ENCODE data around the gene DMTF1.

Gene DMTF1

DNA sequence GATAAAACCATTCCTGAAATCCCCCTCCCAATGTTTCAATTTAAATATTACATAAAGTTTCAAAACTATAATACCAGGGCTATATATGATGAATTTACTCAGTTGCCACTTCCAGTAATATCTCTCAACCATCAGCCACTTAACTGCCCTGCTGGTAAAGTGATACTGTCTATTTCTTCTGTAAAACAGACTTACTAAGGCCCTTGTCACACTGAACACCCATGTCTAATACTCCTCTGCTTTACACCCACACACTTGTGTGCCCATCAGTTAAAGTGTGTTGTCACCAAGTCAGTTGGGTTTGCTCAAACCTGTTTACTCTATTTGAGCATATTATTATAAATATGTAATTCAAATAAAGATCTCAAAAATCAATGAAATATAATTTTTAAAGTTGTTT, 29.1 kb upstream of the DMTF1 start:
- Histone ChIP-seq H3K4me1 (ENCODE audit: control insufficient read depth, low read depth, low read length) (peaks cover 3% of the 10 kb centered on the region), H3K27ac (ENCODE audit: low read length) (no peak overlapping the region), H3K9me3 (ENCODE audit: control insufficient read depth, low read depth, low read length) (no peaks in the 10 kb centered on the region), H3K4me3 (ENCODE audit: low read length) (no peak overlapping the region), H3K9ac (ENCODE audit: low read length) (no peak overlapping the region), H3K36me3 (ENCODE audit: control insufficient read depth, low read depth, low read length) (no peaks in the 10 kb centered on the region), H3K27me3 (ENCODE audit: control insufficient read depth, insufficient read depth, low read length) (no peaks in the 10 kb centered on the region)

DNA sequence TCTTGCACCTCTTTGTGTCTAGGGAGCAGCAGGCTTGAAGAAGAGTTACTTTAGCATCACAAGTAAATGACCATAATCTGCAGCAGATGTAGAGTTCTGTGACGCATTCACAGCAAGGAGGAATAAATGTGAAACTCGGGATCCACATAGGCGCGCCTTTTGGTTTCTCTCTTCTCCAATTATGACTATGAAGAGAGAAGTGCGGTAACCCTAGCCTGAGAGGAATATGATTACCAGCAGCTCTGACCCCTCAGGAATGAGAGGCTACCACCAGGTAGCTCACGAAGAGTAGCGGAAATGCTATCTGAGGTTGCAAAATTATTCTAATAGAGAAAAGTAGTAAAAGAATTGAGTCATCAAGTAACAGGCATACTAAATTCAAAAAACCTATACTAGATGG, 25.2 kb upstream of the DMTF1 start:
- peaks cover 27% of the 10 kb centered on the region for H3K4me1 ChIP-seq (ENCODE audit: control insufficient read depth, low read depth, low read length)
- H3K4me3 ChIP-seq (ENCODE audit: low read length) = no peak overlapping the region
- no peaks in the 10 kb centered on the region for H3K27me3 ChIP-seq (ENCODE audit: control insufficient read depth, insufficient read depth, low read length)
- H3K9me3 ChIP-seq (ENCODE audit: control insufficient read depth, low read depth, low read length) = no peaks in the 10 kb centered on the region
- no peak overlapping the region for H3K9ac ChIP-seq (ENCODE audit: low read length)
- no peaks in the 10 kb centered on the region for H3K36me3 ChIP-seq (ENCODE audit: control insufficient read depth, low read depth, low read length)
- no peak overlapping the region for H3K27ac ChIP-seq (ENCODE audit: low read length)

DNA sequence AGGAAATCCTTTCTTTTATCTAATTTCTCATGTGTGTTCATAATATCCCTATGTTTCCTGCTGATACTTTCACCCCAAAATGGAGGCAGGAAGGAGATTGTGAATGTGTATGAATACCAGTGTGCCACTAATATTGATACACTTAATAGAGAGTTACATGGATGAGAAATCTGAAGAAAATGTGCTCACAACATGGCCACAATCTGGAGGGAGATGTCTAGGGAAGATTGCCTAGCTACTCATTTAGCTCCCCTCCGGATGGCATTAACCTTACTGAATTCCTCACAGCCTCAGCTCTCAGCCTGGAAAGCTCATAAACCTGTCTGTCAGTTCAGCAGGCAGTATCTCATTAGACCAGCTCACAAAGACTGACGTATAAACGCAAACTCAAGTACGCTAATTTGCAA, 23.4 kb upstream of the DMTF1 start:
- Histone ChIP-seq H3K4me3 (ENCODE audit: low read length) (peak overlapping the region; percentile 54), H3K27me3 (ENCODE audit: control insufficient read depth, insufficient read depth, low read length) (no peaks in the 10 kb centered on the region), H3K36me3 (ENCODE audit: control insufficient read depth, low read depth, low read length) (no peaks in the 10 kb centered on the region), H3K9ac (ENCODE audit: low read length) (no peak overlapping the region), H3K9me3 (ENCODE audit: control insufficient read depth, low read depth, low read length) (no peaks in the 10 kb centered on the region), H3K4me1 (ENCODE audit: control insufficient read depth, low read depth, low read length) (peaks cover 27% of the 10 kb centered on the region), H3K27ac (ENCODE audit: low read length) (peak overlapping the region; percentile 62)

DNA sequence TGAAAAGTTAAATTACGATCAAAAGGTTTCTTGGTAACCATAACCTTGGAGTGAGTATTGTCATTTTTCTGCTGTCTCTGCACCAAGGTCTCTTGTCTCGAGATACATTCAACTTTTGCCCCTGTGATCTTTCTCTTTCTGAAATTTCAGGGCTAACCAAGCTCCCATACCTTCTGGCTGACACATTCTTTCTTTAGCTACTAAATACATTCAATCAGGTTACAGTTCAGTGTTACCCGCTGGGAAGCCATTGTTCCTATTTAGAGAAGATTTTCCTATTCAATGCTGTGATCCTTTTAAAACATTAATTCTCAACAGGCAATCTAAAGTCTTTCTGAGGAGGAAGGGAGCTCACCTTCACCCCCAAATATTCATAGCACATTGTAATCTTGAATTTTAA, 22.9 kb upstream of the DMTF1 start:
- Histone ChIP-seq H3K27me3 (ENCODE audit: control insufficient read depth, insufficient read depth, low read length) (no peaks in the 10 kb centered on the region), H3K27ac (ENCODE audit: low read length) (peak overlapping the region; percentile 62), H3K36me3 (ENCODE audit: control insufficient read depth, low read depth, low read length) (no peaks in the 10 kb centered on the region), H3K9ac (ENCODE audit: low read length) (no peak overlapping the region), H3K4me3 (ENCODE audit: low read length) (peak overlapping the region; percentile 54), H3K9me3 (ENCODE audit: control insufficient read depth, low read depth, low read length) (no peaks in the 10 kb centered on the region), H3K4me1 (ENCODE audit: control insufficient read depth, low read depth, low read length) (peaks cover 27% of the 10 kb centered on the region)

DNA sequence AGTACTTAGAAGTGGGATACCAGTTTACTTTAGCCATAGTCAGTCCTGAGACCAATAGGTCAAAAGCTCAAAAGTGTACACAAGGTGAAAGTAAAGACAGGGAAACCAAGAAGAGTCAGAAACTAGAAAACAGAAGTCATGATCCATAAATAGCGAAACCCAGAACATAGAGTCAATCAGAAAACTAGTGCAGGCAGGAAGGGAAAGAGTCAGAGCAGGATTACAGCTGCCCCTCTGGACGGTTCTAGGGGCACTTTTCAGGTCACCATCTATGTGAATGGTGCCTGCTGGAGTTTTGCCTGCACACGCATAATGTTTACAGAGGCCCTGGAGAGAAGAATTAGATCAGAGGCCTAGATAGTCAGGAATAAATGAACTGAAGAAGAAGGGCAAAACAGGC, 22.4 kb upstream of the DMTF1 start:
- H3K4me3 ChIP-seq (ENCODE audit: low read length) = peak overlapping the region; percentile 54
- H3K9me3 ChIP-seq (ENCODE audit: control insufficient read depth, low read depth, low read length) = no peaks in the 10 kb centered on the region
- H3K36me3 ChIP-seq (ENCODE audit: control insufficient read depth, low read depth, low read length) = no peaks in the 10 kb centered on the region
- no peak overlapping the region for H3K9ac ChIP-seq (ENCODE audit: low read length)
- H3K27ac ChIP-seq (ENCODE audit: low read length) = peak overlapping the region; percentile 34
- no peaks in the 10 kb centered on the region for H3K27me3 ChIP-seq (ENCODE audit: control insufficient read depth, insufficient read depth, low read length)
- H3K4me1 ChIP-seq (ENCODE audit: control insufficient read depth, low read depth, low read length) = peaks cover 27% of the 10 kb centered on the region

DNA sequence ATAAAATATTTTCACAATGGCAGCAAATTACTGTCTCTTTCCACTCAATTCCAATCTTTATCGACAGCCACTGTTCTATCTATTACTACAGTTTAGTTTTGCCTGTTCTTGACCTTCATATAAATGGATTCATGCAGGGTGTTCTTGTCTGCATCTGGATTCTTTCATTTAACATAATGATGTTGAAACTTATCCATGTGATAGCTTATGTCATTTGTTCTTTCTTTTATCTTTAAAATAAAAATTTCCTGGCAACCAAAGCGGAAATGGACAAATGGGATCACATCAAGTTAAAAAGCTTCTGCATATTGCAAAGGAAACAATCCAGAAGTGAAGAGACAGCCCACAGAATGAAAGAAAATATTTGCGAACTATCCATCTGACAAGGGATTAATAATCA, 20.5 kb upstream of the DMTF1 start:
- Histone ChIP-seq H3K36me3 (ENCODE audit: control insufficient read depth, low read depth, low read length) (no peaks in the 10 kb centered on the region), H3K4me1 (ENCODE audit: control insufficient read depth, low read depth, low read length) (peaks cover 27% of the 10 kb centered on the region), H3K4me3 (ENCODE audit: low read length) (no peak overlapping the region), H3K9me3 (ENCODE audit: control insufficient read depth, low read depth, low read length) (no peaks in the 10 kb centered on the region), H3K27me3 (ENCODE audit: control insufficient read depth, insufficient read depth, low read length) (no peaks in the 10 kb centered on the region), H3K9ac (ENCODE audit: low read length) (no peak overlapping the region), H3K27ac (ENCODE audit: low read length) (no peak overlapping the region)

DNA sequence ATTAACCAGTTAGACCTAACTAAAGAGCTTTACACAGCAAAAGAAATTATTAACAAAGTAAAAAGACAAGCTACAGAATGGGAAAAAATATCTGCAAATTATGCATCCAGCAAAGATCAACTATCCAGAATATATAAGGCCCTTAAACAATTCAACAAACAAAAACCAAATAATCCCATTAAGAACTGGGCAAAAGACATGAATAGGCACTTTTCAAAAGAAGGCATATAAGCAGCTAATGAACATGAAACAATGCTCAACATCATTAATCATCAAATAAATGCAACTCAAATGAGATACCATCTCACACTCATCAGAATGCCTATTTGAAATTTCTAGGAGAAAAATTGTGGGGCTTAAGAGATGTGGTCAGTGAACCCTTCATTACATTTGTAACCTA, 15.0 kb upstream of the DMTF1 start:
- Histone ChIP-seq H3K9ac (ENCODE audit: low read length) (no peak overlapping the region), H3K36me3 (ENCODE audit: control insufficient read depth, low read depth, low read length) (no peaks in the 10 kb centered on the region), H3K27me3 (ENCODE audit: control insufficient read depth, insufficient read depth, low read length) (no peaks in the 10 kb centered on the region), H3K4me3 (ENCODE audit: low read length) (no peak overlapping the region), H3K9me3 (ENCODE audit: control insufficient read depth, low read depth, low read length) (no peaks in the 10 kb centered on the region), H3K27ac (ENCODE audit: low read length) (no peak overlapping the region), H3K4me1 (ENCODE audit: control insufficient read depth, low read depth, low read length) (no peaks in the 10 kb centered on the region)

DNA sequence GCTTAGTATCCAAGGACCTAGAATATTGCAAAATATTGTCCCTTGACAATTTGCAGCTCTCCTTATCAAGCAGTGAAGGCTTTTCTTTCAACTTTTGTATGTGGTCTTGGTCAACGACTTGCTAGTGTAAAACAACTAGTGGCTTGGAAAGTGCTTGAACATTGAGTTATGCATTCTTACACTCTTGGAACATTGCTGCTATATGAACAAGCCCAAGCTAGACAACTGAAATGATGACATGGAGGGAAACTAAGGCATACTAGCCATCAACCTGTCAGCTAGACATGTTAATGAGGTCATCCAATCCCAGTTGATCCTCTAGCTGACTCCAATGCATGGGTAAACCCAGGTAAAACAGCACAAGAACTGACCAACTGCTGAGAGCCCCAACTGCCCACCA, 12.7 kb upstream of the DMTF1 start:
- Histone ChIP-seq H3K4me1 (ENCODE audit: control insufficient read depth, low read depth, low read length) (no peaks in the 10 kb centered on the region), H3K27ac (ENCODE audit: low read length) (no peak overlapping the region), H3K4me3 (ENCODE audit: low read length) (no peak overlapping the region), H3K9ac (ENCODE audit: low read length) (no peak overlapping the region), H3K27me3 (ENCODE audit: control insufficient read depth, insufficient read depth, low read length) (no peaks in the 10 kb centered on the region), H3K9me3 (ENCODE audit: control insufficient read depth, low read depth, low read length) (no peaks in the 10 kb centered on the region), H3K36me3 (ENCODE audit: control insufficient read depth, low read depth, low read length) (no peaks in the 10 kb centered on the region)

DNA sequence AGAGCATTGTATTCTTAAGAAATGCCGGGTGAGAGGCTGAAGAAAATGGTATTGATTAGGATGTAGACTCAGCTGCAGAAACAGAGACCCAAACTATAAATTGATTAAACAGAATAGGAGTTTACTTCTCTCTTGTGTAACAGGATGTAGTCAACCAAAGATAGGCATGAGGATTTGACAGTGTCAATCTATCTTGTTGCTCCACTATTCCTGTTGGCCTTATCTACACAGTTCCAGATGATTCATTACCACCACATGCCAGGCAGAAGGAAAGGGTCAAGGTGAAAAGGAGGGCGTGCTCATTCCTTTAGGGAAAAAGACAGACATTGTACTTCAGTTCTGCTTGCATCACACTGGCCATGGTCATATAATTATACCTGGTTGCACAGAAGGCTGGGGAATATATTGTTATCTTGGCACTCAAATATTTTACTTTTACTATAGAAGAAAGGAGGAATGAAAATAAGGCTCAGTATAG, 11.9 kb upstream of the DMTF1 start:
- Histone ChIP-seq H3K9ac (ENCODE audit: low read length) (no peak overlapping the region), H3K27ac (ENCODE audit: low read length) (no peak overlapping the region), H3K4me3 (ENCODE audit: low read length) (no peak overlapping the region), H3K27me3 (ENCODE audit: control insufficient read depth, insufficient read depth, low read length) (no peaks in the 10 kb centered on the region), H3K36me3 (ENCODE audit: control insufficient read depth, low read depth, low read length) (no peaks in the 10 kb centered on the region), H3K9me3 (ENCODE audit: control insufficient read depth, low read depth, low read length) (no peaks in the 10 kb centered on the region), H3K4me1 (ENCODE audit: control insufficient read depth, low read depth, low read length) (no peaks in the 10 kb centered on the region)

DNA sequence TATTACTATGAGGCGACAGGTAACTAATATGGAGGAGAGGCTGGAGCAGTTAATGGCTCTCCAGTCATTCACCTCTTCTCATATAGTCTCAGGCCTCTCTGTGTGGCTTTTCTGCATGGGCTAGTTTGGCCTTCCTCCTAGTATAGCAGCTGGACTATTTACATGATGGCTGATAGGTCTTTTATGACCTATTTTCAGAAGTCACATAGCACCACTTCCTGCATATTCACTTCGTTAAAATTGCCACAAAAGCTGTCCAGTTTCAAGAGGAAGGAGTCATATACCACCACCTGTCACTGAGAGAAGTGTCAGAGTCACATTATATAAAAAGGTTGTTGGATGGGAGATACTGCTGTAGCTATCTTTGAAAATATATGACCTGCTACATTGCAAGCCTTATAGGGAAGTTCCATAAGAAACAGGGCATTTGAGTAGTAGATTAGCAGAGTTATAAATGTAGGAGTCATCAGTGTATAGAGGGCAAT, 8.0 kb upstream of the DMTF1 start:
- Histone ChIP-seq H3K4me1 (ENCODE audit: control insufficient read depth, low read depth, low read length) (no peaks in the 10 kb centered on the region), H3K9me3 (ENCODE audit: control insufficient read depth, low read depth, low read length) (no peaks in the 10 kb centered on the region), H3K4me3 (ENCODE audit: low read length) (no peak overlapping the region), H3K27me3 (ENCODE audit: control insufficient read depth, insufficient read depth, low read length) (no peaks in the 10 kb centered on the region), H3K36me3 (ENCODE audit: control insufficient read depth, low read depth, low read length) (no peaks in the 10 kb centered on the region), H3K27ac (ENCODE audit: low read length) (no peak overlapping the region), H3K9ac (ENCODE audit: low read length) (no peak overlapping the region)

DNA sequence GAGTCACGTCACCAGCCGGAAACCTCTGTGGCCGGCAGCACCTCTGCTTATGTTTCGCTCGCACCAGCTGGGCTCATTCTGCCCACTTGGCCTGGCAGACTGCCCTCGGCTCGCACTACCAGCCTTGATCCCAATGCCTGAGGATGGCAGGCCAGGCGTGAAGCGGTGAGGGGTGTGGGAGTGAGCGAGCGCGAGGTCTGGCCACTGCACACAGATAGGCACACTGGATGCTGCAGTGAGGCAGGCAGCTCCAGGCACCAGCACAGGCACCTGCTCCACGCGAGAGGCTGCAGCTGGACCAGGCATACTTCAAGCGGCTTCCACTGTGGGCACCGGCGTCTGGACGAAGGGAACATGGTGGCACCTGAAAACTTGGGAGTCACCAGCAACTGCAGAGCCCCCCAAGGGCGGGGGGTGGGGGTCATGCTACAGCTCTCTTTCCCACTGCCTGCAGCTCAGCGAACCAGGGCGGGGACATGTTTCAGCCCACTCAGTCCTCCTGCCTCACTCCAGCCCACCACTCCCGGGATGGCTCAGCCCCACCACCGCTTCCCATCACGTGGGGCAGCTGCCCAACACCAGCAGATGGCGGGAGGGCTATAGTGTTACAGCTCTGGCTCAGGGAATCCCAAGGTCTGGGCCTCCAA, 5.4 kb upstream of the DMTF1 start:
- Histone ChIP-seq H3K4me3 (ENCODE audit: low read length) (no peak overlapping the region), H3K27me3 (ENCODE audit: control insufficient read depth, insufficient read depth, low read length) (no peaks in the 10 kb centered on the region), H3K9ac (ENCODE audit: low read length) (no peak overlapping the region), H3K4me1 (ENCODE audit: control insufficient read depth, low read depth, low read length) (no peaks in the 10 kb centered on the region), H3K27ac (ENCODE audit: low read length) (no peak overlapping the region), H3K36me3 (ENCODE audit: control insufficient read depth, low read depth, low read length) (no peaks in the 10 kb centered on the region), H3K9me3 (ENCODE audit: control insufficient read depth, low read depth, low read length) (no peaks in the 10 kb centered on the region)

DNA sequence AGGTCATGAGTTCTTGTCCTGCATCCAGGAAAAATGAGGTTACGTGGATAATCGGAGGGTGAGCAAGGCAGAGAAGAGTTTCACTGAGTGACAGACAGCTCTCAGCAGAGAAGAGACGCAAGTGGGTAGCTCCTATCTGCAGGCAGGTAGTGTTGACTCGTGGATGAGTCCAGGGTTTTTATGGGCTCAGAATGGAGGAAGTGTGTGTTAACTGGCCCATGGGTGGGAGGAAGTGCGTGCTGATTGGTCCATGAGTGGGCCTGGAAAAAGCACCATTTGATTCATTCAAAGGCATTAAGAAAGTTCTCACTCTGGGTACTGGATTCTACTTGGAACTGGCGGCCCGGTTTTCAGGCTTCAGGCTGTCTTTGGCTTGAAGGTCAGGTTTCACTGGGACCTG, 4.8 kb upstream of the DMTF1 start:
- no peak overlapping the region for H3K9ac ChIP-seq (ENCODE audit: low read length)
- no peak overlapping the region for H3K27ac ChIP-seq (ENCODE audit: low read length)
- H3K9me3 ChIP-seq (ENCODE audit: control insufficient read depth, low read depth, low read length) = no peaks in the 10 kb centered on the region
- no peaks in the 10 kb centered on the region for H3K4me1 ChIP-seq (ENCODE audit: control insufficient read depth, low read depth, low read length)
- no peak overlapping the region for H3K4me3 ChIP-seq (ENCODE audit: low read length)
- no peaks in the 10 kb centered on the region for H3K36me3 ChIP-seq (ENCODE audit: control insufficient read depth, low read depth, low read length)
- no peaks in the 10 kb centered on the region for H3K27me3 ChIP-seq (ENCODE audit: control insufficient read depth, insufficient read depth, low read length)

Data from iPS-18a (cell line).